Mammary epithelial cell (primary cell): ENCODE measurements around the gene PPBP.

Experiments used
- EZH2 ChIP-seq: IDR thresholded peaks from 2 replicates; pipeline ENCODE4 v1.6.1; 2012; ENCODE audit warnings: low read length, inconsistent platforms, borderline replicate concordance
- TF ChIP-seq, protein P1 (sequence below), 2 donors: IDR thresholded peaks in 1 of 2; conservative IDR thresholded peaks in 1 of 2; 2 replicates each; pipeline ENCODE4 v1.5.1; 2011 to 2012; ENCODE audit warnings: inconsistent platforms in 2 of 2, low read length in 2 of 2, mild to moderate bottlenecking in 2 of 2, control low read depth in 1 of 2, low read depth in 1 of 2; ENCODE audit not compliant: insufficient read depth in 1 of 2; ENCODE audit errors: extremely low read depth in 1 of 2

DNA sequence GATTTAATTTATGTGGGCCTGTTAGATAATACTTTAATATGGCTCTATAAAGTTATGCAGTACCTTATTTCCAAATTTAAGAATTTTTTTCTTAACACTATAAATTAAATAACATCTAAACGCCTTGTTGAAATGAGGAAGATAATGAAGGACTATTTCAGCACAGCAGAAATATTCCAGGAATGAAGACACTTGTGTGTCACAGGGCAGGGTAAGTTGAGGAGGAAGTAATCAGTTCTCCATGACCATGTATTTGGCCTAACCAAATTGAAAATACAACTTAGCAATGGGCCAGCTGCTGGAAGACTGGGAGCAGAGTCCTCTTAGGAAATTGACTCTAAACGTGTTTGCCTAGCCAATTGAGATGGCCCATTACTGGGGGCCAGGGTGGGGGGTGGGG, 33.6 kb upstream of the PPBP start:
- TF ChIP-seq, protein P1, sequence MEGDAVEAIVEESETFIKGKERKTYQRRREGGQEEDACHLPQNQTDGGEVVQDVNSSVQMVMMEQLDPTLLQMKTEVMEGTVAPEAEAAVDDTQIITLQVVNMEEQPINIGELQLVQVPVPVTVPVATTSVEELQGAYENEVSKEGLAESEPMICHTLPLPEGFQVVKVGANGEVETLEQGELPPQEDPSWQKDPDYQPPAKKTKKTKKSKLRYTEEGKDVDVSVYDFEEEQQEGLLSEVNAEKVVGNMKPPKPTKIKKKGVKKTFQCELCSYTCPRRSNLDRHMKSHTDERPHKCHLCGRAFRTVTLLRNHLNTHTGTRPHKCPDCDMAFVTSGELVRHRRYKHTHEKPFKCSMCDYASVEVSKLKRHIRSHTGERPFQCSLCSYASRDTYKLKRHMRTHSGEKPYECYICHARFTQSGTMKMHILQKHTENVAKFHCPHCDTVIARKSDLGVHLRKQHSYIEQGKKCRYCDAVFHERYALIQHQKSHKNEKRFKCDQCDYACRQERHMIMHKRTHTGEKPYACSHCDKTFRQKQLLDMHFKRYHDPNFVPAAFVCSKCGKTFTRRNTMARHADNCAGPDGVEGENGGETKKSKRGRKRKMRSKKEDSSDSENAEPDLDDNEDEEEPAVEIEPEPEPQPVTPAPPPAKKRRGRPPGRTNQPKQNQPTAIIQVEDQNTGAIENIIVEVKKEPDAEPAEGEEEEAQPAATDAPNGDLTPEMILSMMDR (conservative IDR thresholded peaks at IDR 0.05 in 1 of 2, IDR thresholded peaks at IDR 0.05 in 1 of 2; ENCODE audit: extremely low read depth in 1 of 2, insufficient read depth in 1 of 2, low read depth in 1 of 2, low read length in 2 of 2) = no peak
- TF ChIP-seq EZH2 = no peak
